NCI-H345 treated with DMSO at 0.1 percent for 48 hours (cell line): Measurements from ENCODE around the gene PMPCA.
"Not testable (repeated sequence)": the region's sequence is repeated elsewhere in the genome, so short reads cannot be mapped to it uniquely, and the experiment has no call there.

Experiments
- DNase-seq: peaks from one replicate; lab custom pipeline; 2025; ENCODE audit not compliant: unreplicated experiment; lab: John Stamatoyannopoulos, UW

The PMPCA gene

DNA sequence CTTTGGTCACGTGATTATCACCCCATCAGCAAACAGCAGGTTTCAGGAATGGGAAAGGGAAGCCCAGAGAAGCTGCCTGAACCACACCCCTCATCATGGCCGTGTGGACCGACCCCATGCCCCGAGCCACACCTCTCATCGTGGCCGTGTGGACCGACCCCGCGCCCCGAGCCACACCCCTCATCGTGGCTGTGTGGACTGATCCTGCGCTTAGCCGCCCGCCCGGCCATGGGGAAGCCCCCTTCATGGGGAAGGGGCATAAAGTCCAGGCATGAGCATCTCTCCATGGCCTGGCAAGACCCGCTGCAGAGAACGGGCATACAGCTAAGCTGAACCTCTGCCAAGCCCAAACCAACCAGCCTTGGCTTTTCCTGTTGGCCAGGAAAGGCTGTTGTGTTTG is 16.9 kb upstream of the PMPCA start:
- no peak for DNase-seq

- DNase-seq = no peak
Measured at GRCh38 chr9:136394312-136395019, 16.0 kb upstream of the PMPCA start.

GRCh38 chr9:136395020-136395340 is 15.5 kb upstream of the PMPCA start:
- no peak for DNase-seq

DNA sequence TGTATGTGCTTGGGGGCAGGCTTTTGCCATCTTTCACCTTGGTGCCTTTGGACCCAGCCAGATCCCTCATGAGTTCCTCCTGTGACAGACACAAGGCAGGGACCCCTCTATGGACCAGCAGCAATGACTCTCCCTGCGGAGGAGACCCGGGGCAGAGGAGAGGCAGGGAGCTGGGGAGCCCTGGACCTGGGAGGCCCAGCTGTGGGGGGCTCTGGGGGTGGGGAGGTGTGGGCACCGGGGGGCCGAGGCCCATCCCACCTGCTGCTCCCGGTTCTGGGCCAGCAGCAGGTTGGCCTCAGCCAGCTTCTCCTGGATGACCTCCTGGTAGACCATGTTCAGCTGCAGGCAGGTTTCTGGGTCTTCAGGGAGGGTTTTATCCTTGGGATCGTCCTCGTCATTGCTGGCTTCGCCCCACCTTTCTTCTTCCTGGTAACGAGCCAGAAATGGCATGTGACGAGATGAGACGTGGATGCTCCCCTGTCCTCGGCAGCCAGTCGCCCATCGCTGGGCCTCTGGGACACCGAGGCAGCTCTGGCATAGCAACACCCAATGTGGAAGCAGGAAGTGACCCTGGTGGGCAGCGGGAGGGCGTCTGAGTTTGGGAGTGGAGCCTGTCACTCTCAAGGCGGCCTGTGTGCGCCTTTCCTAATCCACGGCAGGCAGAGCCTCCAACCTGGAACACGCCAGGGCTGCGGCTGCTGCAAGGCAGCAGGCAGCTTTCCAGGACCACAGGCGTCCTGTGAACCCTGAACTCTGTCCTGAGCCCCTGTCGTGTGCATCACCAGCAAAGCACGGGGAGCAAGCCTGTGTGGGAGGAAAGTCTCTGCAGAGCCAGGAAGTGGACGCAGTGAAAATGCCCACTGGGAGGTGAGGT is 14.9 kb upstream of the PMPCA start:
- DNase-seq = no peak

DNA sequence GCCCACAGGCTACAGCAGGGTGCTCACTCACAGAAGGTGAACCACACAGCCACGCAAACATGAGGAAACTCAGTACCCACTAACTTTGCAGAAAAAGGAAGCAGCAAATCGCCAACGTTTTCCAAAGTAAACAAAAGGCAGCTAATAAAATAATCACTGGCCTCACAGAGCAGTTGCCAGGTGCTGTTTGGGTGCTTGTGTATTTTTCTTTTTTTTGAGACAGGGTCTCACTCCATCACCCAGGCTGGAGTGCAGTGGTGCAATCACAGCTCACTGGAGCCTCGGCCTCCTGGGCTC is 14.3 kb upstream of the PMPCA start:
- DNase-seq = no peak

GRCh38 chr9:136397643-136398042 is 12.8 kb upstream of the PMPCA start:
- no peak for DNase-seq

DNA sequence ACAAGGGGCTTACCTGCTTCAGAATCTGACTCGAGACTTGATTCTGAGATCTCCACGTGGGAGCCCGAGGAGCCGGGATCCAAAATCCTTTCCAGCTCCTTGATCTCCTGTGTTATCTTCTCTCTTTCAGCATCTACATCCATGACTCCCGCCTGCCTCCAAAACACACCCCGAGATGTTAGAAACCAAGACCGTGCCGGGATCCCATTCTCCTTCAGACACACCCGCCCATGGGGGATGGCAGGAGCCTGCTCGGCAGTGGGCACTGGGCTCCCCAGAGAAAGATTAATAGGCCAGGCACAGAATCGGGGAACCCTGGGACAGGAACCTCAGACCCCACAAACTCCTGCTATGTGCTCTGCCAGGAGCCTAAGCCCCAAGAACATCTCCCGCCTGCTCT is 12.2 kb upstream of the PMPCA start:
- DNase-seq = no peak

GRCh38 chr9:136399176-136400037 is 11.1 kb upstream of the PMPCA start:
- peak; percentile 7 for DNase-seq

DNA sequence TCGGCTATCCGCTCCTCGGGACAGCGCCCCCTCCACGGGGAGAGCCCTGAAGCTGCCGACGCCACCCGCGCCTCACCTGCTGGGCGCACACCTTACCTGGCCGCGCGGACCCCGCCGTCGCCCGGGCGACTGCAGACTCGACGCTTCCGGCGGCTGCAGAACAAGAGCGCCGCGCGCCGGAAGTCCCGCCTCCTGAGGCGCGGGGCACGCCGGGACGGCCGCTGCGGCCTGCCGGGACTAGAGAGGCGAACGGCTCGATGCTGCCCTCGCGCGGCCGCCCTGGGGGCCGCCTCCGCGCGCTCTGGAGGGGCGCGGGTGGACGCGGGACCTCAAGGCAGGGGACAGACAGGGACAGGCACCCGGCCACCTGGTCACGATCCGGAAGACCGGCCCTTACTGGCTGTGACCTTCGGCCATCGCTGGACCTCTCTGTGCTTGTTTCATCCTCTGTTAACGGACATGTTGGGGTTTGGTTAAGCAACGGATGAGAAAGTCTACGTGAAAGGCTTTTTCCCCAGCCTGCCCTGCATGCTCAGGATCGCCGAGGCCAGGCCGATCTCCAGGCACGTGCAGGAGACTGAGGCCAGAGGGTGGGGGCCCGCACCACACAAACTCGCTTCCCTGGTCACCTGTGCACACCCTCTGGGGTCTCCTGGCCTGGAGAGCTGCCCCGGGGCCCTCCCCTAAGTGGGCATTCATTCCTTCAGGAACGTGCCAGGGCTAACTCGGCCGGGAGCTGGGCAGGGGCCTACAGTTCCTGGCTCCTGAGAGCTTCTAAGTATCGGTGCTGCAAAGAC is 10.2 kb upstream of the PMPCA start, which contains the start of gene SNAPC4:
TSS of gene SNAPC4 (minus strand) at position 133 of the 797 bp plus-strand sequence. CDS start 1,742 bp downstream, outside the sequence.
- peak; percentile 78 for DNase-seq

- no peak for DNase-seq
Measured at GRCh38 chr9:136401173-136401922, 9.1 kb upstream of the PMPCA start.

DNA sequence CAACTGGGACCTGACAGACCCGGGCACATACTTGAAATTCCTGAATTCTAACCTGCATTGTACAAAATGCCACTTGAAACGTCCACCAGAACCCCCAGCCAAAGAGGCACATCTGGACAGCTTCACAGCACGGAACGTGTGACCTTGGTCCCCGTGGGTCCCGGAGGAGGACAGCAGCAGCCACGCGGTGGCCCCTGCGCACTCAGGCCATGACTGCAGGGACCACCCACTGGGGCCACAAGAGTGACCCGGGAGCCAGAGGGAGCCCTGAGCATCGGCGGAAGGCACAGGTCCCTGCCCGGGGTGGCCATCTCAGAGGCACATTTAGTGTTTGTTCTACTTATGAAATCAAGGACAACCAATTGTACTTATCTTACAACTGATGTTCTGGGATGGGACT is 8.4 kb upstream of the PMPCA start:
- no peak for DNase-seq

DNA sequence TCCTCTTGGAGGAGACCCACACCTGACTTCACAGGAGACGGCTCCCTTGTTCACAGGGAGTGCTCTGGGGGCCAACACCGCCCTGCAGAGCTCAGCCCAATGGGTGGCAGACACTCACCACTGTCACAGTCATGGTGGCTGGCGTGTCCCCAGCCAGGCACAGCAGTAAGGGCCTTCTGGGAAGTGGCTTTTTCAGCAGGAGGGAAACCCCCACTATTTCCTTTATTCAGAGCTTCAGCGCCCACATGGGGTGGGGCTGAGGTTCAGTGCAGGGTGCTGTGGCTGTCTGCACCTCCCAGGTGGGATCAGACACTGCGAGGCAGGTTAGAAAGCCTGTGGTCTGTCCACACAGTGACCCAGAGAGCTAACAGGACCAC is 6.9 kb upstream of the PMPCA start:
- no peak for DNase-seq

- no peak for DNase-seq
Measured at GRCh38 chr9:136403915-136404800, 6.3 kb upstream of the PMPCA start.

GRCh38 chr9:136404801-136405136 is 5.7 kb upstream of the PMPCA start:
- DNase-seq = no peak

- no peak for DNase-seq
Measured at GRCh38 chr9:136405481-136405880, 5.0 kb upstream of the PMPCA start.

- DNase-seq = not testable (repeated sequence)
Measured at GRCh38 chr9:136405904-136406303, 4.6 kb upstream of the PMPCA start.

DNA sequence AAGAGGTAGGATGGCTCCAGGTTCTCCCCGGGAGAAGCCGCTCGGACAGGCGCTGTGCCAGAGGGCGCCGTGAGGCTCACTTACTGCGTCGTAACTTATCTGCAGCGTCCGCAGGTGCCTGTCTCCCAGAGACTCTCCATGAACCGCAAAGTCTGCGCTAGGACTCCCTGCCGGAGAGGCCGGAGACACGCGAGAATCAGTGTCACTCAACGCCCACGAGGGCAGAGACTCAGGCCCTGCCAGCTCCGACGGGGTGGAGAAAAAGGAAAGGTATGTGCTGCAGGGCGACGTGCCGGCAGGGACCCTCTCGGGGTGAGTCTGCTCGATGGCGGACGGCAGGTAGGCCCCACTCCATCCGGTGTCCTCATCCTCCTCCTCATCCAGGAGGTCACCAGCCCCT is 3.4 kb upstream of the PMPCA start:
- DNase-seq = not testable (repeated sequence)

DNA sequence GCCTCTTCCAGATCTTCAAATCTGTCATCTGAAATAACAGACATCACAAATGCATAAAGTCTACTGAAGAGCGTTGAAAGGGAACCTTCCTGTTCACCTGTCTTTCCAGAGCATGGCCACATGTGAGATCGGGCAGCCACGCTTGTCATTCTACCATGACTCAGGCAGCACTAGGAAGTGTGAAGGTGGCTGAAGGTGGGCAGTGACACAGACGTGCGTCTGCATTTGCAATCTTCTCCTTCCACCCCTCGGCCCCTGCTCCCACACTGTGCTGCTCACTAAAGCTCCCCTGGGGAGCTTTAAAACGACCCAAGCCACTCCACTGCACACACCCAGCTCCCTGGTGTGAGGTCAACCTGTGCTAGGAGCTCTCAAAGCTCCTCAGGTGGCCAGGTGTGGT is 2.5 kb upstream of the PMPCA start:
- DNase-seq = no peak
